ENCODE data around the gene FSTL5. TPM values are rescaled to one million over a fixed set of nuclear protein-coding genes. Genes with fewer than 3 reads are reported as not detected.

The FSTL5 gene
- polyA plus RNA-seq, 3 donors = not detected

DNA sequence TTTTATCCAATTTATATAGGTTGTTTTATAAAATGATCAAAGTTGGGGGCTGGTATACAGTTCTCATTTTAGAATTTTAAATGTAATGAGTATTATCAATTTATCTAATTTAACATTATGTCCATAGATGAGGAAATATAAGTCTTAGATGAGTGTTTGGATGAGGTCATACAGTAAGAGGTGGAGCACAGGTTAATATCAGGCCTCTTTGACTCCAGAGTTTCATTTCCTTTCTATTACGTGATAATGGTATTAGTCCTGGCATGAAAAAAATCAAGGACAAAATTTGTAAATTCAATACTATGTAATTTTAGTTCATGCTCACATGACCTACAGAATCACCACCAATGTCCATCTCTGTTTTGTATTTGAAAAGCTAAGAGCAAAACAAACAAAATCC is 269.8 kb downstream of the FSTL5 start:
- Histone ChIP-seq H3K27ac (ENCODE audit: low read depth in 1 of 2, low read length in 2 of 2) (no peak overlapping the region), H3K9ac (ENCODE audit: insufficient read depth, low read length, poor library complexity, severe bottlenecking) (no peak overlapping the region), H3K4me2 (replicated peaks; ENCODE audit: extremely low read depth, low read length, poor library complexity, severe bottlenecking) (no peak overlapping the region), H3K4me1 (ENCODE audit: control insufficient read depth in 1 of 2, insufficient read depth in 2 of 2, low read length in 2 of 2) (no peaks in the 10 kb centered on the region), H3K79me2 (ENCODE audit: insufficient read depth, low read length) (no peaks in the 10 kb centered on the region), H3K27me3 (ENCODE audit: control insufficient read depth in 2 of 2, insufficient read depth in 2 of 2, low read length in 2 of 2) (no peaks in the 10 kb centered on the region), H3K9me3 (replicated peaks in 1 of 2; ENCODE audit: control insufficient read depth in 1 of 2, insufficient read depth in 1 of 2, low read length in 2 of 2) (no peaks in the 10 kb centered on the region), H3K36me3 (replicated peaks in 1 of 2; ENCODE audit: control insufficient read depth in 1 of 2, insufficient read depth in 2 of 2, low read length in 2 of 2) (no peaks in the 10 kb centered on the region), H3K4me3 (replicated peaks in 1 of 3; ENCODE audit: low read depth in 2 of 3, low read length in 3 of 3) (no peak overlapping the region), H2AFZ (ENCODE audit: insufficient read depth, low read depth, low read length, poor library complexity, severe bottlenecking) (no peak overlapping the region), H4K20me1 (ENCODE audit: insufficient read depth, low read length) (no peaks in the 10 kb centered on the region)
- no peak for DNase-seq
- intact Hi-C loops (cut with micrococcal nuclease) = no loop called here
- no CpG with 5 or more reads among the region's 1 CpG for WGBS (ENCODE audit: insufficient coverage)
- peaks cover 0 to 4% (median 0%) of the 10 kb centered on the region in 7 donors for H3K9me3 Mint-ChIP-seq
- H3K27ac Mint-ChIP-seq = no peak overlapping the region
- no peak overlapping the region for H3K4me3 Mint-ChIP-seq
- H3K4me1 Mint-ChIP-seq = no peaks in the 10 kb centered on the region
- H3K27me3 Mint-ChIP-seq (ENCODE audit: low read depth in 3 of 3) = no peaks in the 10 kb centered on the region
- no peak for TF ChIP-seq CTCF (IDR thresholded peaks at IDR 0.05)
- H3K36me3 Mint-ChIP-seq = no peaks in the 10 kb centered on the region

DNA sequence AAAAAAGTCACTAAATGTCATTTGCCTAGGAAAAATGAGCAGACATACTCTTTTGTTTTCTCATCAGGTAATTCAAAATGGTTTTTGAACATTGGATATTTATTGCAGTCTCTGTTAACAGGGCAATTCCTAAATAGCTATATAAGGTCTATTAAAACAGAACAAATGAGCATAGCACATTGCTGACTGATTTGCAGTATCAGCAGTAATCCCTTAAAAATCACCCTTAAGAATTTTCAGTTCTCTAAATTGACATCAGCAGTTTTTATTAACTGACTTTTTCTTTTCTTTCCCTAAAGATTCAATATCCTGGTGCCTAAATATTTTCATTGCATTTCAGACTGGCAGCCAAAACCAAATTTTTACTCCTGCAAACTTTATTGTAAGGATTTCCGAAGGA is 270.2 kb downstream of the FSTL5 start:
- Mint-ChIP-seq H3K27me3 (ENCODE audit: low read depth in 3 of 3) (no peaks in the 10 kb centered on the region), H3K9me3 (no peaks in the 10 kb centered on the region), H3K36me3 (no peaks in the 10 kb centered on the region), H3K27ac (no peak overlapping the region), H3K4me3 (no peak overlapping the region), H3K4me1 (no peaks in the 10 kb centered on the region)
- no peak for TF ChIP-seq CTCF (IDR thresholded peaks at IDR 0.05)
- H2AFZ ChIP-seq (ENCODE audit: insufficient read depth, low read depth, low read length, poor library complexity, severe bottlenecking) = no peak overlapping the region
- no peak overlapping the region for H3K4me2 ChIP-seq (replicated peaks; ENCODE audit: extremely low read depth, low read length, poor library complexity, severe bottlenecking)
- intact Hi-C loops (cut with micrococcal nuclease) = no loop called here
- H3K4me3 ChIP-seq (replicated peaks in 1 of 3; ENCODE audit: low read depth in 2 of 3, low read length in 3 of 3) = no peak overlapping the region
- no peak overlapping the region for H3K27ac ChIP-seq (ENCODE audit: low read depth in 1 of 2, low read length in 2 of 2)
- H3K27me3 ChIP-seq (ENCODE audit: control insufficient read depth in 2 of 2, insufficient read depth in 2 of 2, low read length in 2 of 2) = no peaks in the 10 kb centered on the region
- no peaks in the 10 kb centered on the region for H3K4me1 ChIP-seq (ENCODE audit: control insufficient read depth in 1 of 2, insufficient read depth in 2 of 2, low read length in 2 of 2)
- no peaks in the 10 kb centered on the region for H3K9me3 ChIP-seq (replicated peaks in 1 of 2; ENCODE audit: control insufficient read depth in 1 of 2, insufficient read depth in 1 of 2, low read length in 2 of 2)
- WGBS (ENCODE audit: insufficient coverage) = no CpG with 5 or more reads among the region's 1 CpG
- no peaks in the 10 kb centered on the region for H3K79me2 ChIP-seq (ENCODE audit: insufficient read depth, low read length)
- DNase-seq = no peak
- no peaks in the 10 kb centered on the region for H3K36me3 ChIP-seq (replicated peaks in 1 of 2; ENCODE audit: control insufficient read depth in 1 of 2, insufficient read depth in 2 of 2, low read length in 2 of 2)
- H4K20me1 ChIP-seq (ENCODE audit: insufficient read depth, low read length) = no peaks in the 10 kb centered on the region
- no peak overlapping the region for H3K9ac ChIP-seq (ENCODE audit: insufficient read depth, low read length, poor library complexity, severe bottlenecking)
